H9 (cell line): ENCODE results near the gene FAM3B. TPM values are rescaled to one million over a fixed set of nuclear protein-coding genes. Genes with fewer than 3 reads are reported as not detected.

ENCODE experiments used
- DNase-seq: peaks from one replicate; pipeline ENCODE4 v3.0.0-alpha.2; 2017
- H2AFZ ChIP-seq: one replicate; pipeline ENCODE4 v1.6.1; 2013; ENCODE audit warnings: mild to moderate bottlenecking, low read length, control low read depth, moderate library complexity
- H2AK5ac ChIP-seq: 2 replicates; pipeline ENCODE4 v1.6.1; 2013; ENCODE audit warnings: low read length, control low read depth, mixed read lengths; ENCODE audit not compliant: insufficient read length
- H2BK120ac ChIP-seq: one replicate; pipeline ENCODE4 v1.6.1; 2013; ENCODE audit warnings: low read depth, mild to moderate bottlenecking, low read length, control low read depth, inconsistent platforms; ENCODE audit not compliant: poor library complexity, severe bottlenecking
- H2BK12ac ChIP-seq: 2 replicates; pipeline ENCODE4 v1.6.1; 2013; ENCODE audit warnings: low read length, control low read depth, mixed read lengths, low read depth; ENCODE audit not compliant: insufficient read length
- H2BK15ac ChIP-seq: 2 replicates; pipeline ENCODE4 v1.6.1; 2013; ENCODE audit warnings: low read depth, low read length, control low read depth
- H2BK20ac ChIP-seq: one replicate; pipeline ENCODE4 v1.6.1; 2013; ENCODE audit warnings: low read depth, mild to moderate bottlenecking, low read length, control low read depth, inconsistent platforms; ENCODE audit not compliant: poor library complexity, severe bottlenecking
- H2BK5ac ChIP-seq: 2 replicates; pipeline ENCODE4 v1.6.1; 2013; ENCODE audit warnings: low read length, control low read depth, mixed read lengths; ENCODE audit not compliant: insufficient read length
- H3K14ac ChIP-seq: 2 replicates; pipeline ENCODE4 v1.6.1; 2013; ENCODE audit warnings: low read length, control low read depth; ENCODE audit not compliant: insufficient read depth
- H3K18ac ChIP-seq: 2 replicates; pipeline ENCODE4 v1.6.1; 2013; ENCODE audit warnings: low read depth, mild to moderate bottlenecking, mixed read lengths, low read length, control low read depth; ENCODE audit not compliant: insufficient read length
- H3K23ac ChIP-seq: 2 replicates; pipeline ENCODE4 v1.6.1; 2013; ENCODE audit warnings: low read length, control low read depth, mixed read lengths, low read depth; ENCODE audit not compliant: insufficient read length
- H3K23me2 ChIP-seq: 2 replicates; pipeline ENCODE4 v1.6.1; 2013; ENCODE audit warnings: low read depth, mild to moderate bottlenecking, mixed read lengths, low read length, control low read depth; ENCODE audit not compliant: insufficient read length, poor library complexity, severe bottlenecking
- H3K27ac ChIP-seq: 2 replicates; pipeline ENCODE4 v1.5.1; 2013; ENCODE audit warnings: low read length, control low read depth, mixed read lengths, low read depth; ENCODE audit not compliant: insufficient read length
- H3K27me3 ChIP-seq: 2 replicates; pipeline ENCODE4 v1.6.1; 2013; ENCODE audit warnings: low read length, control low read depth, inconsistent platforms; ENCODE audit not compliant: insufficient read depth
- H3K4ac ChIP-seq: 2 replicates; pipeline ENCODE4 v1.6.1; 2013; ENCODE audit warnings: low read depth, mild to moderate bottlenecking, control low read depth, inconsistent platforms, low read length, moderate library complexity
- H3K4me1 ChIP-seq: 2 replicates; pipeline ENCODE4 v1.6.1; 2013; ENCODE audit warnings: low read length, control low read depth, inconsistent platforms; ENCODE audit not compliant: insufficient read depth
- H3K4me2 ChIP-seq: 2 replicates; pipeline ENCODE4 v1.6.1; 2013; ENCODE audit warnings: low read length, control low read depth, mixed read lengths; ENCODE audit not compliant: insufficient read length, insufficient read depth
- H3K56ac ChIP-seq: 2 replicates; pipeline ENCODE4 v1.6.1; 2013; ENCODE audit warnings: low read depth, mild to moderate bottlenecking, mixed read lengths, low read length, control low read depth; ENCODE audit not compliant: insufficient read length
- H3K79me1 ChIP-seq: 2 replicates; pipeline ENCODE4 v1.6.1; 2013; ENCODE audit warnings: low read depth, mild to moderate bottlenecking, moderate library complexity, low read length, control low read depth, inconsistent platforms; ENCODE audit not compliant: insufficient read depth, poor library complexity, severe bottlenecking
- H3K79me2 ChIP-seq: 2 replicates; pipeline ENCODE4 v1.6.1; 2013; ENCODE audit warnings: low read length, control low read depth, inconsistent platforms; ENCODE audit not compliant: insufficient read depth
- H3K9ac ChIP-seq: 2 replicates; pipeline ENCODE4 v1.6.1; 2013; ENCODE audit warnings: low read length, control low read depth, mixed read lengths; ENCODE audit not compliant: insufficient read length; ENCODE audit errors: extremely low read depth
- H3K9me3 ChIP-seq: one replicate; pipeline ENCODE4 v1.6.1; 2013; ENCODE audit warnings: low read depth, low read length, inconsistent platforms; ENCODE audit not compliant: control insufficient read depth
- H3T11ph ChIP-seq: one replicate; pipeline ENCODE4 v1.6.1; 2013; ENCODE audit warnings: mild to moderate bottlenecking, low read length, control low read depth, inconsistent platforms
- H4K20me1 ChIP-seq: one replicate; pipeline ENCODE4 v1.6.1; 2013; ENCODE audit not compliant: control insufficient read depth, insufficient read length, insufficient read depth
- H4K5ac ChIP-seq: 2 replicates; pipeline ENCODE4 v1.6.1; 2013; ENCODE audit warnings: low read depth, mild to moderate bottlenecking, mixed read lengths, low read length, control low read depth; ENCODE audit not compliant: insufficient read length
- H4K8ac ChIP-seq: replicated peaks from 2 replicates; pipeline ENCODE4 v1.6.1; 2013; ENCODE audit warnings: low read length, control low read depth, mixed read lengths, low read depth; ENCODE audit not compliant: insufficient read length
- H4K91ac ChIP-seq: 2 replicates; pipeline ENCODE4 v1.6.1; 2013; ENCODE audit warnings: low read depth, mild to moderate bottlenecking, moderate library complexity, mixed read lengths, low read length, control low read depth; ENCODE audit not compliant: insufficient read length
- H3K27ac Mint-ChIP-seq, 3 experiments: 2 replicates in 2 of 3; 3 replicates in 1 of 3; pipeline ENCODE4 v1.8.0; 2020 to 2021; ENCODE audit warnings: mixed read lengths in 3 of 3, mild to moderate bottlenecking in 1 of 3, moderate library complexity in 1 of 3
- H3K27me3 Mint-ChIP-seq: 2 replicates; pipeline ENCODE4 v1.8.0; 2021; ENCODE audit warnings: low read depth, mild to moderate bottlenecking, moderate library complexity, mixed read lengths
- H3K36me3 Mint-ChIP-seq, 3 experiments: 2 replicates in 2 of 3; 3 replicates in 1 of 3; pipeline ENCODE4 v1.8.0; 2020 to 2021; ENCODE audit warnings: low read depth in 3 of 3, mixed read lengths in 3 of 3; ENCODE audit not compliant: insufficient read depth in 1 of 3
- H3K4me1 Mint-ChIP-seq, 2 experiments: 2 replicates each; pipeline ENCODE4 v1.8.0; 2020; ENCODE audit warnings: mixed read lengths in 2 of 2
- H3K4me3 Mint-ChIP-seq, 2 experiments: 2 replicates in 1 of 2; 3 replicates in 1 of 2; pipeline ENCODE4 v1.8.0; 2020 to 2021; ENCODE audit warnings: mild to moderate bottlenecking in 2 of 2, mixed read lengths in 2 of 2, moderate library complexity in 1 of 2
- H3K9me3 Mint-ChIP-seq, 2 experiments: 2 replicates in 1 of 2; 3 replicates in 1 of 2; pipeline ENCODE4 v1.8.0; 2020; ENCODE audit warnings: mild to moderate bottlenecking in 2 of 2, mixed read lengths in 2 of 2, moderate library complexity in 1 of 2
- CTCF ChIP-seq: fragments of 200-600 bp; sonication (generic); conservative IDR thresholded peaks from 3 replicates; pipeline ENCODE4 v1.8.0; 2021; ENCODE audit warnings: antibody characterized with exemption, mild to moderate bottlenecking
- WGBS: extraction: QIAGEN DNeasy Blood & Tissue Kit; methylation state at CpG from one replicate; pipeline ENCODE4 v1.1.7; 2013; ENCODE audit warnings: missing lambda C conversion rate, low lambda C conversion rate, mixed read lengths; ENCODE audit not compliant: insufficient read length; ENCODE audit errors: extremely low coverage; 5-methylcytosine and 5-hydroxymethylcytosine counted together
- total RNA-seq: library from RNA; stranded (reverse); gene quantifications from 2 replicates; pipeline ENCODE4 v1.2.1, GENCODE V29; 2021

FAM3B gene
- total RNA-seq, 1 experiment from 2014 or later: 5.0 TPM

GRCh38 chr21:41371685-41372030 is 55.1 kb downstream of the FAM3B start:
- peaks cover 7 to 28% of the 10 kb centered on the region in 2 experiments for H3K4me1 Mint-ChIP-seq
- Histone ChIP-seq H2BK20ac (no peak overlapping the region), H3K23me2 (peaks cover 8% of the 10 kb centered on the region), H2AFZ (no peak overlapping the region), H3K9me3 (no peaks in the 10 kb centered on the region), H3K27me3 (no peaks in the 10 kb centered on the region; the same call in 1 of the 2 replicates), H2AK5ac (no peak overlapping the region), H3K4me2 (no peak overlapping the region), H4K5ac (no peak overlapping the region), H3T11ph (no peak overlapping the region), H3K4me1 (no peaks in the 10 kb centered on the region; the same call in 1 of the 2 replicates), H4K91ac (no peak overlapping the region), H3K27ac (no peak overlapping the region), H3K9ac (no peak overlapping the region), H2BK12ac (no peak overlapping the region), H3K79me1 (no peaks in the 10 kb centered on the region), H3K4ac (no peak overlapping the region), H3K56ac (no peak overlapping the region), H2BK120ac (no peak overlapping the region), H2BK15ac (no peak overlapping the region), H2BK5ac (no peak overlapping the region), H3K14ac (no peak overlapping the region), H3K23ac (no peak overlapping the region), H4K8ac (no peak overlapping the region), H3K18ac (no peak overlapping the region), H3K79me2 (no peaks in the 10 kb centered on the region), H4K20me1 (no peaks in the 10 kb centered on the region)
- peaks cover 13% of the 10 kb centered on the region for H3K27me3 Mint-ChIP-seq
- WGBS: no CpG with 5 or more reads among the region's 7 CpGs
- H3K4me3 Mint-ChIP-seq: no peak overlapping the region
- H3K27ac Mint-ChIP-seq: no peak overlapping the region
- no peaks in the 10 kb centered on the region for H3K36me3 Mint-ChIP-seq
- no peaks in the 10 kb centered on the region; a peak in 1 of 5 replicates for H3K9me3 Mint-ChIP-seq
- no peak for TF ChIP-seq CTCF
- DNase-seq: no peak
